RPMI7951 (cell line): ENCODE data around the gene NPAS3. TPM values are rescaled to one million over a fixed set of nuclear protein-coding genes. Genes with fewer than 3 reads are reported as not detected.

ENCODE experiments used
- DNase-seq: peaks from one replicate; pipeline ENCODE4 v3.0.0-alpha.2; 2012; ENCODE audit warnings: low read depth
- total RNA-seq: library from RNA; depleted of rRNA; stranded (reverse); fragments of >200 nt; shearing (Covaris generic); gene quantifications from 2 replicates; pipeline ENCODE4 v1.2.3, GENCODE V29; 2014

NPAS3 gene
- total RNA-seq, 1 experiment from 2014 or later: 0.48 TPM

DNA sequence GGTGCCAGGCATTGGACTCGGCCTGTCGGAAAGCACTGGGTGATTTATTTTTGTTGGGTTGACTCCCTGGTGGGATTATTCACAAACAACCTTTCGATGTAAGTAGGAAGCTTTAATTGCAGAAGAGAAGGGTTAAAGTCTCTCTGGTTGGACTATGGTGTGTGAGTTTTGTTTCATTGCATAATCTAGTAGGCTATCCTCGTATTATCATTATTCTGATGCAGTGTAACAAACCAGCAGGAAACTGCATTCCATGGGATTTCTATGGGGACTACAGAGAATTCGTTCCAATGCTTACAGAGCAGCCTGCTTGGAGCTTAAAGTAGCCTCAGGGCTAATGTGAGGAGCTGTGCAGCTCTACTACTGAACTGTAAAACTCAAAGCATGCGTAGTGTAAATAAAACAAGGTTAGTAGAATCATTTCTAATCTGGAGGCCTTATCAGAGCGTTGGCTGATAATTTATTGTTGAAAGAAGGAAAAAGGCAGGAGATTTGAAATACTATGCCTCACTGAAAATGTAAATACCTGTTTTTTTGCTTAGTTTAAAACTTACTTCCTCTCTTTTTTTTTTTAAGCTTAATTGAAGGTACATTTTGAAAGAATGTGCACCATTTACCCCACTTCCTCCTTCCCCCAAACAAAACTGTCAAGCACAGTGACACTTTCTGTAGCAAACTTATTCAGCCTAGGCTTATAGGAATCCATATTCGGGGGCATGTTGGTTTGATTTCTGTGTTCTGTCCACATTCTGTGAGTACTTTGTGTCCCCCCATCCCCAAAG, 226.7 kb downstream of the NPAS3 start:
- peak; percentile 2 for DNase-seq

GRCh38 chr14:33165926-33166289, 227.2 kb downstream of the NPAS3 start:
- DNase-seq: no peak

DNA sequence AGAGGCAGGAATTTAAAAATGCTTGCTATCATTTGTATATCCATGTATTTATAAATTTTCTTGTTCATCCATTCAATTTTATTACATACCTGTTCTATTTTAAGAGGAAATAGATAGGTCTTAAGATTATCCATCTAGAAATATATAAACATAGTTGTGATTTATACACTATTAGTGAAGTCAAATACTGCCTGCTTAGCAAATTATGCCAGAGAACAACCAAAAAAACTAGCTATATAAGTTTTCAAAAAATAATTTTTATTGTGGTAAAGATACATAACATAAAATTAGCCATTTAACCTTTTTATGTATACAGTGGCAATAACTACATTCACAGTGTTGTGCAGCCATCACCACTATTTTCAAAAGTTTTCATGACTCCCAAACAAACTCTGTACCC, 237.3 kb downstream of the NPAS3 start:
- DNase-seq: no peak

DNA sequence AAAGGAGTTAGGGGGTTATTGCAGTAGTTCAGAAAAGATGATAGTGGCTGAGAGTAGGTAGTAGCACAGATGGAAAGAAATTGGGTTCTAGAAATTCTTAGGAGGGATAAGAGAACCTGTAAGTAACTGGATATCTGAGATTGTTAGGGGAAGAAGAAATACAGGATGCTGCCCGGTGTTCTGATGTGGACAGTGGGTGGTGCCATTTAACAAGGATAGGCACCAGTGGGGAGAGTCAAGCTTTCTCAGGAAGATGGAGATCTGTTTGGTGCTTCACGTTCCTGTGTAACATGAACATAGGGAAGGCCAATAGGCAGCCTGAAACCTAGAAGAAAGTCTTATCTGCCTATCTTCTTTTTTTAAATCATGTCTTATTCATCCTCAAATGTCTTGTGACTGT, 245.9 kb downstream of the NPAS3 start:
- peak; percentile 5 for DNase-seq

DNA sequence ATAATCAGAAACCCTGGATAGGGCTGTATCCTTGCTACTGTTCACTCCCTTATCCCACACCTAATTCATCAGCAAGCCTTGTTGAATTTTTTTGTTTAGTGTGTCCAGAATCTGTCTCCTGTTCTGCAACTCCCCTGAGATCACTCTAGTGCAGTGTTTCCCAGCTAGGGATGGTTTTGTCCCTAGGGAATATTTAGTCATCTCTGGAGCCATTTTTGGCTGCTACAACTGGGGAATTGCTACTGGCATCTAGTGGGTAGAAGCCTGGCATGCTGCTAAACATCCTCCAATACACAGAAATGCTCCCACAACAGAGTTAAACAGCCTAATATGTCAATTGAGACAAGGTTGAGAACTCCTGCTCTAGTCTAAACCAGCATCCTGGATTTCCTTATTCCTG, 248.0 kb downstream of the NPAS3 start:
- no peak for DNase-seq

GRCh38 chr14:33188880-33189279, 250.2 kb downstream of the NPAS3 start:
- no peak for DNase-seq

DNA sequence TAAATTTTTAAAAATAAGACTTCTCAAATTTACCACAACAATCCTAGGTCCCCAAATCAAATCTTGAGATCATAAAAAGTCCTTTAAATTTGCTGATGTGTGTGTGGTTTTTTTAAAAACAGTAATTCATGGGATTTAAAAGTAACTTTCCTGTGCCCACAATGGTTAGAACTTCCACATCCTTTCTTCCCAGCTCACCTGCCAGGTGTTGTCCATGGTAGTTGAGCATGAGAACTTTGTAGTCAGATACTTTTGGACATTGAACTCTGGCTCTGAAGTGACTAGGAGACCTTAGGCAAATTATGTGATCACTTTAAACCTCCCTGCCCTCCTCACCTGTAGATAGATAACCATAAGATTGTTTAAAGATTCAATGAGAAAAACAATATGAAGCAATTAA, 253.2 kb downstream of the NPAS3 start:
- no peak for DNase-seq

DNA sequence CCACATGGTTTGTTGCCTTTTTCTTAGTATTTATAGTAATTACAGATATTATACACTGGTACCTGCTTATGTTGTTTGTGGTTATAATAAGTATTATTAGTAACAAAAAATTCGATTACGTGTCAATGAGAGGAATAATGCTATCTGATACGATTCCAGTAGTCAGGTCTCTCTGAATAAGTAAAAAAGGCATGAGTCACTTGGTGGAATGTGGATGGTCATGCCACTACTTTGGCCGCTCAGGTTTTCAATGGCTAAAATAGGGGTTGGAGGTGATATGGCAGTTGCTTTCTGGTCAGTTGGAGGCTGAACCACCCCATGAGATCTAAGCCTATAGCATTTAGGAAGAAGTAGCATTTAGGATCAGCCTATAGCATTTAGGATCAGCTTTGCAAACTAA, 255.9 kb downstream of the NPAS3 start:
- no peak for DNase-seq

- no peak for DNase-seq
These were observed 260.0 kb downstream of the NPAS3 start for GRCh38 chr14:33198684-33199083.

DNA sequence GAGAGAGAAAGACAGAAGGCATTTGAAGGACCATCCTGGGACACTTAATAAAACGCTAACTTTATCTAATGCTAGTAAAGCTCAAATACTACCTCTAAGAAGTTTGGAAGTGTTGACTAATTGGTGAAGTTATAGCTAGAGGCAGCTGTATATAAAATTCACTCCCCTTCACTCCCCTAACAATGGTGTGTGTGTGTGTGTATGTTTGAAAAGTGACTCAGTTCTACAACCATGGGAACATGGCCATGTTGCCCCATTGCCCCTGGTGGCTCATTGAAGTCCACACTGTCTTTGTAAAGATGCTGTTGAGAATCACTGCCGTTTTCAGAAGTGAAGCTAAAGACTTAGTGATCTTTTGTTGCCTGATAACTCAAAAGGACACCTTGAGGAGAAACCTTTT, 262.4 kb downstream of the NPAS3 start:
- no peak for DNase-seq

GRCh38 chr14:33206981-33207380, 268.3 kb downstream of the NPAS3 start:
- DNase-seq: no peak

DNA sequence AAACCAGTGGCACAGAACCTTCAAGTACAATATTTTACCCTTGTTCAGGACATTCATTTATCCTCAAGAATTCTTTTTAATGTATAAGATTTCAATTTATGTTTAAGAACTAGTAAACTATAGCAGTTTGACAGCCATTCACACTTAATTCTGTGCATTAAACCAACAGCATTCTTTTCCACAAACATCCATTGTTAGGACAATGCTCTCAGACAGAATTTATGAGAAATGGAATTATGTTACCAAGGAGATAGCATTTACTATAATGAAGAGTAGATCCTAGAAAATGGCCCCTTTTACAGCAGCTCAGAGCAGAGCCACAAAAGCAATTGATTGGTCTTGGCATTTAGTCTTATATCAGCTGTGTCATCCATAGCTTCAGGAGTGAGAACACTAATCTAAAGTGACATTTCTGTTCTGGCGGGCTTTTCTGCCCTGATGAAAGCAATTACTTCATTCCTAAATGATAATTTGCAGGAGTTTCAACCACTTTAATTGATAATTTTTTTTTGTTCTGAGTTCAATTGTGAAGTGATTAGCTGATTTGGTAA, 268.9 kb downstream of the NPAS3 start:
- DNase-seq: no peak

- no peak for DNase-seq
These were observed 271.6 kb downstream of the NPAS3 start for GRCh38 chr14:33210311-33210710.

DNA sequence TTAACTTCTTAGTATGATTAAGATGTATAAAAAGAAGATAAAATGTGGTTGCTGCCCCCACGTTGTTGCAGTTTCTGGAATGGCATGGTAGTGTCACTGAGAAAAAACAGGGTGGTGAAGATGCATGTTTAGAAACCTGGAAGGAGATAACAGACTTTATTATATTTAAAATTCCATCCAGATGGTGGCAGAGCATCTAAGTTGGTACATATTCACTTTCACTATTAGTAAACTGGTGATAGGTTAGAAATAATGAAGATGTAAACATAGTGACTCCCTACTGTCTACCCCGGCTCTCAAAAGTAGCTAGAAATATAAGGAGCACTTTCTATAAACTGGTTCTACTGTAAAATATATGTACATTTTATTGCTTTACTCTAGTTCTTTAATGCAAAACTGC, 279.3 kb downstream of the NPAS3 start:
- no peak for DNase-seq

DNA sequence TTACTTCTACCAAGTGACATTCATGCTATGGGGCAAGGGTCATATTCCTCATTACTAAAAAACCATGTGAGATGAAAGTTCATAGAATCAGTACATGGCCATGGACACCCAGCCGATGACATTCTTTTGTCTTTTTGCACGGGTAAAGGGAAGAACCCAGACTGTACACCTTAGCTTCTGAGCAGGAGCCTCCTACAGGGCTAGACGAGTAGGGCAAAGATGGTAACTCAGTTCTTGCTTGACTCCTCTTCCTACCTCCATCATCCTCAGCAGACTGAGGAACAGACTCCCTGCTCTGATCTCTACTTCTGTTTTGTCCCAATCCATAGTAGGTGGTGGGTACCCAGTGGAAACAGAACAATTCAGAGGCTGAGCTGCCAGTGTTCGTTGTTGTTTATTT, 281.3 kb downstream of the NPAS3 start:
- no peak for DNase-seq

- peak; percentile 36 for DNase-seq
These were observed 290.7 kb downstream of the NPAS3 start for GRCh38 chr14:33229269-33229929.

- DNase-seq: no peak
These were observed 291.3 kb downstream of the NPAS3 start for GRCh38 chr14:33230021-33230420.

- no peak for DNase-seq
These were observed 293.4 kb downstream of the NPAS3 start for GRCh38 chr14:33232031-33232430.

DNA sequence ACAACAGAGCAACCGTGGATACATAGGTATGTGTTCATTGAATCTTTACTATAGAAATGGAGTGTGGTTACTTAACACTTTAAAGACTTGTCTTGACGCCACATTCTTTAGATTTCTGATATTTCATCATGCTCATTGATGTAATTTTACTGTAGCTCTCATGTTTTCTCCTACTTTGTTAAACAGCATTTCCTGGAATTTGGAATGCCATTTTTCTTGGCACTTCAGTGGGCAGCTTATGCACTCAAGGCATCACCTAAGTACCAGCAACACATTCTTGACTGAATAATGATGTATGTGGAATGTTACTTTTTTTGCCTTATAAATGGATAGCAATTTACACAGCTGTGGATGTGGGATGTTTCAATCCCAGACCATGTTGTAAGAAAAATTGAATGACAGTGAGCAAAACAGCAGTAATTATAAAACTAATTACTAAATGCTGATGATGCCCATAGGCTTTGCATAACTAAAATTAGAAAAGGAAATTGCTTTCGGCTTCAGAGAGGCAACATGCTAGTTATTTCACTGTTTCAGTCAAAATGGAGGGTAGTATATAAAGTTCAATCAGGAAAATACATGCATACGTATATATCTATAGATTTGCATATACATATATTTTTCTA, 298.5 kb downstream of the NPAS3 start:
- no peak for DNase-seq

GRCh38 chr14:33239465-33239864, 300.8 kb downstream of the NPAS3 start:
- no peak for DNase-seq

GRCh38 chr14:33240466-33240865, 301.8 kb downstream of the NPAS3 start:
- no peak for DNase-seq

GRCh38 chr14:33241331-33241730, 302.7 kb downstream of the NPAS3 start:
- no peak for DNase-seq
